Inflammatory macrophage treated with lipopolysaccharide for 4 hours (primary cell): Measurements from ENCODE around the gene MAML3.

Source experiments
- DNase-seq: peaks from one replicate; pipeline ENCODE4 v3.0.0-alpha.2; 2020

The MAML3 gene

GRCh38 chr4:139890816-139891215, 263.2 kb downstream of the MAML3 start:
- DNase-seq, result peak; percentile 93

DNA sequence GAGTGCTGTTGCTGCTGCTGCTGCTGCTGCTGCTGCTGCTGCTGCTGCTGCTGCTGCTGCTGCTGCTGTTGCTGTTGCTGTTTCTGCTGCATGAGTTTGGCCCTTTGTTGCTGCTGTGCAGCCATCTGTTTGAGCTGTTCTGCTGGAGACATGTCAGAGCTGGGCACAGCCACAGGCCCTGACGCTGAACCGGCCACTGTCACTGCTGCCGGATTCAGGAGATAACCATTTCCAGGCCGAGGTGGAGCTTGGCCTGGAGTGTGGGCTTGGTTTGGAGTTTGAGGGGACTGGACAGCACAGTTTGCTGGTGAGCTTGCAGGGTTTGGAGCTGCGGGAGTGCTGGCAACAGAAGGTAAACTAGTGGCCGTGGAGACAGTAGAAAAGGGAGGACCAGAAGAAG, 264.1 kb downstream of the MAML3 start:
- DNase-seq, result no peak

DNA sequence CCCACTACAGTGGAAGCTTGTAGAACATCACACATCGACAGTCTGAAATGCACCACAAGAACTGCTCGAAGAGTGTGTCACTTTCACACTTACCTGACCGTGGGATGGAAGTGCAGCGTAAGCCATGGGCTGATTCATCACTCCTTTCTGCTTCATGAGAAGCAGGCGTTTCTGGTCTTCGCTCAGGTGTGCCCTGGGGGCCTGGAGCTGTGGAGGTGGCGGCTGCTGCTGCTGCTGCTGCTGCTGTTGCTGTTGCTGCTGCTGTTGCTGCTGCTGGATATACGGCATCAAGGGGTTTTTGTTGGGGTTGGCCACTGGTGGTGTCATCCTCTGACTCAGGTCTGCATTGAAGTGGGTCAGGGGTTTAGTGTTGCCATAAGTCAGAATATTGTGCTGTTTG, 264.7 kb downstream of the MAML3 start:
- peak; percentile 39 for DNase-seq

DNA sequence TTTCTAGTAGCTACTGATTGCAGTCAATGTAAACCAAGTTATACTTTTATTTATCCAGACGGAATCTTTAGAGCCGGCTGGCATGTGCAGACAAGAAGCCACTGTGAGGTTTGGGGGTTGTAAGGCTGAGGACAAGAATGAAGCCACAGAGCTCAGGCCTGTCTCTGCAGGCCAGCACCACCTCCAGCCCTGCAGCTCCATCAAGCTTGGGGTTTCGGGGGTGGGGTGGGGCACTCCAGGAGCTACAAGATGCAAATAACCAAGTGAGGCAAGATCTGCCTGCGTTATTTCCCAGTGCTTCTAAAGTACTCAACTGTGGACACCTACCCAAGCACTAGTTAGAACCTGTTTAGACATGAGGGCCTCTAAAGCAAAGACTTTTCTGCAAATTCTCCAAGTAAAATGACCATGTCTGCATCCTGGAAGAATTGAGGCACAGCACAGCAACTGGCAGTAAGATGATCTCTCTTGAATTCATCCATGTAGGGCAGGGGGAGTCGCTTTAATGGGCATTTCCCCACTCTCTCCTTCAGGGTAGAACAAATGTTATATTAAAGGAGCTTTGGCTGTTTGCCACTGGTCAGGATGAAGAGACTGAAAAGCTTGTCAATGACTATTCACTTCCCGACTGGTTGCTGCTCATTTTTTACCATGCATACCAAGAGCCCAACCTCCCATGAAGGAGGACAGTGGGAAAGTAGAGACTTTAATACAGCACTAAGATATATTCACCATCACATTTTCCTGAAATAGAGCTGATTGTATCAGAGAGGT, 265.8 kb downstream of the MAML3 start:
- peak; percentile 43 for DNase-seq

DNA sequence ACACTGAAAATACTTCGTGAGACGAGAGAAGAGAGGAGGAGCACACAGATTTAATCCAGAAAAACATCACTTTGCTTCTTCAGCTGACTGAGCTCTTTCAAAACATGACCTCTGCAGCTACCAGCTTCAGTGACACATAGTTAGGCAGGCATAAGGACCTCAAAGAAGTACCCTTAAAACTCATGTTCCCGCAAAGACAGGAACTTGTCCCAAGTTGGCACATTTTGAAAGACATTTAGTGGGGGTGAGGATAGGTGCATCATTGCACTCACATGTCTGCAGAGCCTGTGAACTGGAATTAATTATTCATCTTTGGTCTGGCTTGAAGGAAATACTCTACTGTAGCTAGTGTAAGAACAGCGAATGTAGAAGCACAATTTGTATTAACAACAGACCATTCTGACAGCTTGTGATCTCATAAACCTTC, 266.6 kb downstream of the MAML3 start:
- DNase-seq, result peak; percentile 63

GRCh38 chr4:139886798-139887197, 267.2 kb downstream of the MAML3 start:
- DNase-seq, result peak; percentile 16

DNA sequence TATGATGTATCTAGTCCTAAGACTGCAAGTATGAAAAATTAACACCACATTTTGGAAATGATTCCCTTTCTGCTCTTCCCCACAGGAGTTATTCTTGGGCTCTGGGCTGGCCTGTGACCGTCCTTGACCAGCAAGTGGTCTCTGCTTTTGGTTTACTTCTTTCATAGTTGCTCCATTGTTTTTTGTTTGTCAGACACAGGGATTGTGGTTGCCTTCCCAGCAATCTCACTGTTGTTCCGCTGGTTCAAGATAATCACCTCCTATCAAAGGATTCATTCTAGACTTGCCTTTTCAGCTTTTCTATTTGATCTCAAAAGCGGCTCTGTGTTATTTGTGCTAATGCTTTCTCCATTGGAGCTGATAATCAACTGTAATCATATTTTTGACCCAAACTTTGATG, 269.5 kb downstream of the MAML3 start:
- DNase-seq, result no peak

DNA sequence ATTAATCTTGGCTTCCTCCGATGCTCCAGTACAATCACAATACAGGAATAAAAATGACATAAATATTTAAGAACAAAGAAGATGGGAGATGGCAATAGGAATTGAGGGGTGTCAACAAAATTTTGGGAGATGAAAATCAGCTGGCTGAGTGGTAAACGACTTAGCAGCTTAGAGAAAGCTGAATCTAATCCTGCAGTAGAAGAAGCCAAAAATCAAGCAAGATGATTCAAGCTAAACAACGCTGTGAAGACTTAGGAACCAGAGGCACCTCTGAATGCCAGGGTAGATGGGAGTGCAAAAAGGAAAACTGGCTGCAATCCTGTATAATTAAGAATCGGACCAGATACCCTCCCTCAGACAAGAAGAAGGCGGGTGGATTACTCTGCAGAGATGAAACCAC, 273.1 kb downstream of the MAML3 start:
- no peak for DNase-seq

DNA sequence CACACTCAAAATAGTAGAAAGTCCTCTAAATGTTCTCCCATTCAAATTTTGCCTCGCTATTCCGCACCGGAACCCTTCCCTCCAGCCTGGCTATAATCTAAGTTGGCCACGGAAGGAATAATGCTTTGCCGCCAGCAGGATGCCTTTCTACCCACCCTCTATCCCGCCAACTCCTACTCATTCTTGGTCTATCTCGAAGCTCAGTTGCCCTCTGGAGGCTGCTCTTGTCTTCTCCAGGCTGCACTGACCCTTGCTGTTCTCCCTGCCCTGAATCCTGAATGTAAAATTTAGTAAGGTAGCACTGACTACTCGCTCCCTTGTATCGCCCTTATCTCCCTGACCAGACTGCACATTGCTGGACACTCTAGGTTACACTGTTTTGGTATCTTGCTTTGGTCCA, 275.9 kb downstream of the MAML3 start:
- DNase-seq, result no peak

DNA sequence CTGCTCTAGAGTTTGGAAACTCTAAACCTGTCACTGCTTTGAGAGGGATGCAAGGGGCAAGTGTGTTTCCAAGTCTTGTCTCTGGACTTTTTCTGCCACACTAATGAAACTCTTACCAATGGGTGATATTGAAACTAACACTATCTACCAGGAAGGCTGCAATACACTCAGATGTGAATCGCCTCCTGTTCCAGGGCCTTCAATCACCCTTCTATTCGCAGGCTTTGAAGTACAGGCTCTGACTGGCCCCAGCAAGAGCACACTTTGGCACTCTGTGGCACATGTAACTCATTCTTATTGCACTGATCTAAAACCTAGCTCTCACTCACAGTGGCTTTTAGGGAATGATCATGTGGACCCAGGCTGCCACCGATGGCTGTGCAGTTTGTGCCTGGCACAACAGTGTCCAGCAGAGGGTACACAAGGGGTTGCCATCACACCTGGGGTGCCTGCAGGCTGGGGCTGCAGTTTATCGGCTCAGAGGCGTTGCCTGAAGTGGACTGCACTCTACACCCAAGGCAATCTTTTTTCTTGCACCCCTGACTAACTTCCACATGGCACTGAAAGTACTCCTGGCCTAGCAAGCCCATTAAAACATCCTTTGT, 277.5 kb downstream of the MAML3 start:
- no peak for DNase-seq

DNA sequence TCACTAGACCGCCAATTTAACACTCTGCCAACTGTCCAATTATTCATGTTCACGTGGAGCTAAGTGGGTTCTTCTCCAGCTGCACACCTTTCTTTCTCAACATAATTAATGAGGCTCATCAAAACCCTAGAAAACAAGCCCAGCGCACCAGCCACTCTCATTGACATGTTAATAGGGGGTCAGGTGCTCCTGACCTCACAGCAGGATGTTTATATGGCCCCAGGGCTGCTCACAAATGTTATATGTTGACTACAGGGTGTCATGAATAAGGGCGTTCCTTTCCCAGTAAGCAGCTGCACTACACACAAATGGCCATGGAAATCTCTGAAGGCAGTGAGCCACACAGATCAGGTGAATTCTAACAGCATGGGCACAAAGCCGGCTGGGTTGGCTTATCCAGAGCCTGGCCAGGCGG, 278.6 kb downstream of the MAML3 start:
- no peak for DNase-seq

DNA sequence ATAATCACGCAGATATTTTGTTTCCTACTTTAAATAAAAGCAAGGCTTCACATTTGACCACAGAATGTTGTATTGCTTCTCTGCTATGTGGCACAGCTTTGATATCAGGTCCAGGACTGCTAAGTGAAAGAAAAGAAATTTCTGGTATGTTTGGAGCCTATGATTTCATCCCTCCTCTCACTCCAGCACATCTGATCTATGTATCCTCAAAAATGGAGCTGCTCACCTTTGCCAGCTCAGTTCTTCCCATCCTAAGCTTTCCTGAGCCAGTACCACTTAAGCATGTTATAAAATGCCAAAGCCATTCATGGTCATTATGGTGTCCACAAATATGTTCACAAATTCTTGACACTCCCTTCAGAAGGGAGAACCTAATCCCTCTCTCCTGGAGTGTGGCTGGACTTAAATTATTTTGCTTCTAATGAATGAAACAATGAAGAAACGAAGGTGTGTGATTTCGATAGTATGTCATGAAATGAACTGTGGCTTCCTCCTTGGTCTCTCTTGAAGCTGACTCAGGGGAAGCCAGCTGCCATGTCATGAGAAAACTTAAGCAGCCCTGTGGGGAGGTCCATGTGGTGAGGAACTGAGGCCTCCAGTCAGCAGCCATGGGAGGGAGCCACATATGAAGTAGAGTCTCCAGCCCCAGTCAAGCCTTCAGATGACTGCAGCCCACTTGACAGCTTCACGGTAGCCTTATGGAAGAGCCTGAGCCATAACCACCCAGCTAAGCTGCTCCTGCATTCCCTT, 280.7 kb downstream of the MAML3 start:
- DNase-seq, result peak; percentile 71

DNA sequence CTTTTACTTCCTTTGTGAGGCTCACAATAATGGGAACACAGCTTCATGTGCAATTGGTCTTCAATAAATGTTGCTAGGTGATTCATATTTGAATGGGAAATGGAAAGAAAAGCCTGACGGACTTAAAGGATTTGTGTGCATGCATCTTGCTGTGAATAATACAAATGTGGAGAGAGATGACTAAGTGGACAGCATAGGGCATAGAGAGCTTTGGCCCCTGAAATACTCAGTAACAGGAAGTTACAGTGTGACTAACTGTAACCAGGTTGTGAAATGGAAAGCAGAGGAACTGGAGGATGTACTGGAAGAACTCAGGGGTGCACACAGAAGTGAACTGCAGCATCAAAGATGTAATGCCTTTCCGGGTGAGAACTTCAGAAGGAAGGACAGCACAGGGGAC, 281.7 kb downstream of the MAML3 start:
- DNase-seq, result peak; percentile 96

- no peak for DNase-seq
These were observed 284.2 kb downstream of the MAML3 start for GRCh38 chr4:139869810-139870209.

GRCh38 chr4:139866276-139866962, 287.6 kb downstream of the MAML3 start:
- no peak for DNase-seq

- no peak for DNase-seq
These were observed 288.4 kb downstream of the MAML3 start for GRCh38 chr4:139865537-139865936.

DNA sequence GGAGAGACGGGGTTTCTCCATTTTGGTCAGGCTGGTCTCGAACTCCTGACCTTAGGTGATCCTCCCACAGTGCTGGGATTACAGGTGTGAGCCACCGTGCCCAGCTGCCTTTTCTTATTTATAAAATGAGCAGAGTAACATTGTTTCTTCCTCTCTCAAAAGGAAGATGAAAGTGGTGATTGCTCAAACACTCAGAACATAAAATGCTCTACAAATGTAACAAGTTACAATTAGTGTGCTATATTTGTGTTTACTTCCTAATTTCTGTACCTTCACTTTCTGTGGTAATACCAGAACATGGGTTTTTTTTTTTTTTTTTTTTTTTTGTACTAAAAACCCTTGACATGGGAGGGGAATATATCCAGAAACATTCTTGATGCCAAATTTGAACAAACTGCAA, 290.5 kb downstream of the MAML3 start:
- peak; percentile 67 for DNase-seq

- DNase-seq, result no peak
These were observed 292.5 kb downstream of the MAML3 start for GRCh38 chr4:139861471-139861870.

- no peak for DNase-seq
These were observed 293.5 kb downstream of the MAML3 start for GRCh38 chr4:139860435-139861024.

GRCh38 chr4:139859876-139860275, 294.1 kb downstream of the MAML3 start:
- no peak for DNase-seq

GRCh38 chr4:139858436-139859205, 295.4 kb downstream of the MAML3 start:
- DNase-seq, result no peak

DNA sequence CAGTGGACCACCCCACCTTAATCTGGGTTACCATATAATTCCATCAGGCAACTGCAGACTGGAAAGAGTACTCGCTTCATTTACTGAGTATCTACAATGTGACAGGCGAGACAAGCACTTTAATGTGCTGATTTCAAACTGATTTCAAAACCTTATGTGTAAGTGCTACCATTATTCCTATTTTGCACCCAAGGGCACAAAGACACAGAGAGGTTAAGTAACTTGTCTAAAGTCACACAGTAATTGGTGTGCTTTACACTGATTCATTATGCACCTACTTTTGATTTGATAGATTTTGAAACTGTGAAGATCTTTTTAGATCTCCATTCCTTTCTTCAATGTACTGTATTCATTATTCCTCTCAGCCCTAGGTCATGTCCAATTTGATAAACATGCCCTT, 296.0 kb downstream of the MAML3 start:
- no peak for DNase-seq
